ENCODE measurements around the gene SPG7.
"Not testable (repeated sequence)": the region's sequence is repeated elsewhere in the genome, so short reads cannot be mapped to it uniquely, and the experiment has no call there.

The SPG7 gene

GRCh38 chr16:89460556-89460955 is 47.6 kb upstream of the SPG7 start:
- no peak for DNase-seq (ENCODE audit: low read depth in 1 of 2, low spot score in 1 of 2)
- H3K4me3 ChIP-seq (replicated peaks; ENCODE audit: insufficient read depth, low read length) = no peak overlapping the region
- H3K27me3 ChIP-seq (ENCODE audit: insufficient read depth, poor library complexity, severe bottlenecking) = no peaks in the 10 kb centered on the region
- H3K27ac ChIP-seq (replicated peaks) = no peak overlapping the region
- TF ChIP-seq CTCF (IDR thresholded peaks at IDR 0.05; ENCODE audit: insufficient read depth, low read length) (no peak), POLR2AphosphoS5 (IDR thresholded peaks at IDR 0.05; ENCODE audit: low read depth) (no peak), GABPA (IDR thresholded peaks at IDR 0.05; ENCODE audit: low read depth) (no peak), REST (IDR thresholded peaks at IDR 0.05; ENCODE audit: insufficient replicate concordance, low read depth) (no peak), SPI1 (IDR thresholded peaks at IDR 0.05; ENCODE audit: borderline replicate concordance, low read depth) (no peak)

GRCh38 chr16:89461890-89462289 is 46.3 kb upstream of the SPG7 start:
- H3K27ac ChIP-seq (replicated peaks); DNase-seq (ENCODE audit: low read depth in 1 of 2, low spot score in 1 of 2); H3K27me3 ChIP-seq (ENCODE audit: insufficient read depth, poor library complexity, severe bottlenecking): not testable (repeated sequence)

GRCh38 chr16:89462639-89463038 is 45.6 kb upstream of the SPG7 start:
- DNase-seq (ENCODE audit: low read depth in 1 of 2, low spot score in 1 of 2); H3K27ac ChIP-seq (replicated peaks); H3K4me3 ChIP-seq (replicated peaks; ENCODE audit: insufficient read depth, low read length); H3K27me3 ChIP-seq (ENCODE audit: insufficient read depth, poor library complexity, severe bottlenecking): not testable (repeated sequence)

More at GRCh38 chr16:89461890-89462289, 46.3 kb upstream of the SPG7 start:
- H3K4me3 ChIP-seq (replicated peaks; ENCODE audit: insufficient read depth, low read length) = not testable (repeated sequence)

- DNase-seq (ENCODE audit: low read depth in 1 of 2, low spot score in 1 of 2) = not testable (repeated sequence)
Observed at GRCh38 chr16:89463312-89463711, 44.9 kb upstream of the SPG7 start.

GRCh38 chr16:89466920-89467319 is 41.3 kb upstream of the SPG7 start:
- no peak overlapping the region for H3K4me3 ChIP-seq (replicated peaks; ENCODE audit: insufficient read depth, low read length)
- H3K27me3 ChIP-seq (ENCODE audit: insufficient read depth, poor library complexity, severe bottlenecking) = no peaks in the 10 kb centered on the region
- TF ChIP-seq CTCF (IDR thresholded peaks at IDR 0.05; ENCODE audit: insufficient read depth, low read length) (no peak), POLR2AphosphoS5 (IDR thresholded peaks at IDR 0.05; ENCODE audit: low read depth) (no peak), REST (IDR thresholded peaks at IDR 0.05; ENCODE audit: insufficient replicate concordance, low read depth) (no peak), SPI1 (IDR thresholded peaks at IDR 0.05; ENCODE audit: borderline replicate concordance, low read depth) (no peak), GABPA (IDR thresholded peaks at IDR 0.05; ENCODE audit: low read depth) (no peak)
- H3K27ac ChIP-seq (replicated peaks) = no peak overlapping the region
- DNase-seq (ENCODE audit: low read depth in 1 of 2, low spot score in 1 of 2) = no peak

More at GRCh38 chr16:89463312-89463711, 44.9 kb upstream of the SPG7 start:
- H3K4me3 ChIP-seq (replicated peaks; ENCODE audit: insufficient read depth, low read length); H3K27ac ChIP-seq (replicated peaks); H3K27me3 ChIP-seq (ENCODE audit: insufficient read depth, poor library complexity, severe bottlenecking): not testable (repeated sequence)

Measured in HL-60 (cell line).